SU-DHL-6 (cell line): ENCODE results near the gene HRH4.

Experiments
- EZH2phosphoT487 ChIP-seq: fragments of 200-600 bp; sonication (generic), shearing (Covaris generic); conservative IDR thresholded peaks from 2 replicates; pipeline ENCODE4 v1.6.1; 2018; ENCODE audit warnings: mild to moderate bottlenecking, antibody characterized with exemption, low read length, moderate library complexity, mixed read lengths
- TF ChIP-seq, protein P1 (sequence below): fragments of 200-600 bp; sonication (generic); IDR thresholded peaks from one replicate; pipeline ENCODE4 v1.5.1; 2017; ENCODE audit warnings: antibody characterized with exemption, mild to moderate bottlenecking, low read length, moderate library complexity; ENCODE audit not compliant: insufficient read depth, poor library complexity, severe bottlenecking

DNA sequence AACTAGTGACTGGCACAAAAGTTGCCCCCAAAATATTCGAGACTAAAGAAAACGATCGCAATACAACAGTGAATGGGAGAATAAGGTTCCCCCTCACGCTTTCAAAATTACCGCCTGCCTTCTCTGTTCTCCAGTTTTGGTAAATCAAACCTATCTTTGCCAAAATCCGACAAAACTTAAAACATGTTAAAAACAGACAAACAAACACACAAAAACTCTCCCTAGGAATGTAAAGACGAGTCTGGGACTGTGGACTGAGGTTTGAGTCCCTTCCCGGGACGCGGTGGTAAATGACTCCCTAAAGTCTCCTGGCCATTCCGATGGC lies 34.4 kb upstream of the HRH4 start:
- TF ChIP-seq, protein P1, sequence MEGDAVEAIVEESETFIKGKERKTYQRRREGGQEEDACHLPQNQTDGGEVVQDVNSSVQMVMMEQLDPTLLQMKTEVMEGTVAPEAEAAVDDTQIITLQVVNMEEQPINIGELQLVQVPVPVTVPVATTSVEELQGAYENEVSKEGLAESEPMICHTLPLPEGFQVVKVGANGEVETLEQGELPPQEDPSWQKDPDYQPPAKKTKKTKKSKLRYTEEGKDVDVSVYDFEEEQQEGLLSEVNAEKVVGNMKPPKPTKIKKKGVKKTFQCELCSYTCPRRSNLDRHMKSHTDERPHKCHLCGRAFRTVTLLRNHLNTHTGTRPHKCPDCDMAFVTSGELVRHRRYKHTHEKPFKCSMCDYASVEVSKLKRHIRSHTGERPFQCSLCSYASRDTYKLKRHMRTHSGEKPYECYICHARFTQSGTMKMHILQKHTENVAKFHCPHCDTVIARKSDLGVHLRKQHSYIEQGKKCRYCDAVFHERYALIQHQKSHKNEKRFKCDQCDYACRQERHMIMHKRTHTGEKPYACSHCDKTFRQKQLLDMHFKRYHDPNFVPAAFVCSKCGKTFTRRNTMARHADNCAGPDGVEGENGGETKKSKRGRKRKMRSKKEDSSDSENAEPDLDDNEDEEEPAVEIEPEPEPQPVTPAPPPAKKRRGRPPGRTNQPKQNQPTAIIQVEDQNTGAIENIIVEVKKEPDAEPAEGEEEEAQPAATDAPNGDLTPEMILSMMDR, result no peak
- TF ChIP-seq EZH2phosphoT487, result no peak
